MCF 10A (cell line): Measurements from ENCODE around the gene RIT1. TPM values are rescaled to one million over a fixed set of nuclear protein-coding genes. Genes with fewer than 3 reads are reported as not detected.

Experiments used
- BruUV-seq: library from RNA; stranded (reverse); fragments of 400-500 nt; replicated peaks from 2 replicates; lab custom pipeline; 2021; lab: Mats Ljungman, UMichigan
- CTCF ChIA-PET: fragments of 300-600 bp; sonication (Branson Sonifier 250); formaldehyde crosslinking; extraction: SDS; loops from one replicate; lab custom pipeline; 2021; ENCODE audit warnings: antibody characterized with exemption, inconsistent platforms; lab: Yijun Ruan, JAX
- POLR2A ChIA-PET: fragments of 300-600, 350-650 bp; sonication (Branson Sonifier 250); formaldehyde crosslinking; extraction: SDS; loops from one replicate; lab custom pipeline; 2020; ENCODE audit warnings: antibody characterized with exemption, inconsistent platforms; lab: Yijun Ruan, JAX
- DNase-seq: peaks from one replicate; pipeline ENCODE4 v3.0.0-alpha.2; 2018; ENCODE audit not compliant: unreplicated experiment
- H3K27ac Mint-ChIP-seq: one replicate; pipeline ENCODE4 v1.8.0; 2022; ENCODE audit warnings: mild to moderate bottlenecking, low read depth, mixed read lengths; ENCODE audit not compliant: unreplicated experiment
- H3K27me3 Mint-ChIP-seq: one replicate; pipeline ENCODE4 v1.8.0; 2022; ENCODE audit warnings: mixed read lengths; ENCODE audit not compliant: insufficient read depth, unreplicated experiment
- H3K36me3 Mint-ChIP-seq: one replicate; pipeline ENCODE4 v1.8.0; 2022; ENCODE audit warnings: mild to moderate bottlenecking, moderate library complexity, mixed read lengths; ENCODE audit not compliant: insufficient read depth, unreplicated experiment
- H3K4me1 Mint-ChIP-seq: one replicate; pipeline ENCODE4 v1.8.0; 2022; ENCODE audit warnings: mixed read lengths; ENCODE audit not compliant: insufficient read depth, unreplicated experiment
- H3K4me3 Mint-ChIP-seq: one replicate; pipeline ENCODE4 v1.8.0; 2022; ENCODE audit warnings: mild to moderate bottlenecking, moderate library complexity, mixed read lengths; ENCODE audit not compliant: unreplicated experiment
- H3K9me3 Mint-ChIP-seq: one replicate; pipeline ENCODE4 v1.8.0; 2022; ENCODE audit warnings: mixed read lengths; ENCODE audit not compliant: unreplicated experiment
- CTCF ChIP-seq: fragments of 200-600 bp; IDR thresholded peaks from one replicate; pipeline ENCODE4 v1.8.0; 2022; ENCODE audit warnings: antibody characterized with exemption, mild to moderate bottlenecking; ENCODE audit not compliant: unreplicated experiment
- intact Hi-C: fragments of 100-400 bp; cut with micrococcal nuclease; formaldehyde crosslinking; loops from 2 replicates; pipeline ENCODE4 v1.14.1; 2022
- total RNA-seq: library from RNA; stranded (reverse); gene quantifications from 2 replicates; pipeline ENCODE4 v1.2.3, GENCODE V29; 2022

RIT1 gene
- total RNA-seq, 1 experiment from 2014 or later, result 36.2 TPM

- no TSS peak for BruUV-seq
- H3K4me3 Mint-ChIP-seq, result no peak overlapping the region
- intact Hi-C loops, result no loop called here
- ChIA-PET CTCF (interaction anchor here (0.6 to 1.5 kb wide), 4 partner anchors 10 to 917 kb away, joined by 3 to 6 read pairs (median 4); no protein-coding TSS in a partner anchor), POLR2A (interaction anchor here (0.8 to 1.3 kb wide), 4 partner anchors 9 to 73 kb away, joined by 3 to 8 read pairs (median 6); partner anchors contain the start of gene SYT11)
- no peaks in the 10 kb centered on the region for H3K36me3 Mint-ChIP-seq
- no peak overlapping the region for H3K27ac Mint-ChIP-seq
- no peaks in the 10 kb centered on the region for H3K9me3 Mint-ChIP-seq
- peaks cover 19% of the 10 kb centered on the region for H3K27me3 Mint-ChIP-seq
- no peaks in the 10 kb centered on the region for H3K4me1 Mint-ChIP-seq
- DNase-seq, result no peak
- TF ChIP-seq CTCF, result no peak
These were observed 28.9 kb downstream of the RIT1 start for GRCh38 chr1:155882235-155882634.

DNA sequence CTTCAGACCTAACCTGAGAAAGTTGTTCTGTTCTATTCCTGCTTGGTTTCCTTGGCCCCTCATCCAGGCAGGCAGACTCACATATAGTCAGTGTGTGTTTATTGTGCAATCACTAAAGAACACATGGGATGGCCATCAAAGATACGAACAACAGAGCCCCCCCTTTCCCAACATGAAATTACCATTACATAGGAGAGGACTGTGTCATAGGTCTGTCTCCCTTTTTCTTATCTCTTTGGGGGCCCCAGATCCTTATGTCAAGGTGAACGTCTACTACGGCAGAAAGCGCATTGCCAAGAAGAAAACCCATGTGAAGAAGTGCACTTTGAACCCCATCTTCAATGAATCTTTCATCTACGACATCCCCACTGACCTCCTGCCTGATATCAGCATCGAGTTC lies 30.2 kb downstream of the RIT1 start:
- H3K36me3 Mint-ChIP-seq, result no peaks in the 10 kb centered on the region
- BruUV-seq, result no TSS peak
- intact Hi-C loops, result no loop called here
- H3K4me3 Mint-ChIP-seq, result no peak overlapping the region
- no peak for TF ChIP-seq CTCF
- H3K9me3 Mint-ChIP-seq, result no peaks in the 10 kb centered on the region
- no peak for DNase-seq
- no peak overlapping the region for H3K27ac Mint-ChIP-seq
- CTCF ChIA-PET, result no interaction called here
- H3K4me1 Mint-ChIP-seq, result no peaks in the 10 kb centered on the region
- POLR2A ChIA-PET, result interaction anchor here (0.6 kb wide), 1 partner anchor 22 kb away, joined by 3 read pairs; no protein-coding TSS in a partner anchor
- H3K27me3 Mint-ChIP-seq, result peaks cover 19% of the 10 kb centered on the region

DNA sequence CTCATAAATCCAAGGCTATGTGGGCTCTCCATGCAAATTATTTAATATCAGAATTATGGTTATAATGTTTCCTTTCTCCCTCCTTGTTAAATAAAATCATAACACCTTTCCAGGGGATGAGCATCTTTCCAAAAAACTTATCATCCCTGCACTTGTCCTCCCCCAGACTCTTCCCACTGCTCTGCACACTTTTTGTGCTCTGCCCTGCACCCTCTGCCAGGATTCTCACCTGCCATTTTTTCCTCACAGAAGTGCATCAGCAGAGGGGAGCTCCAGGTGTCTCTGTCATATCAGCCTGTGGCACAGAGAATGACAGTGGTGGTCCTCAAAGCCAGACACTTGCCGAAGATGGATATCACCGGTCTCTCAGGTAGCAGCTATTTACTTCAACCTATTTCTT lies 30.9 kb downstream of the RIT1 start:
- TF ChIP-seq CTCF, result no peak
- Mint-ChIP-seq H3K4me3 (no peak overlapping the region), H3K36me3 (no peaks in the 10 kb centered on the region), H3K9me3 (no peaks in the 10 kb centered on the region), H3K4me1 (no peaks in the 10 kb centered on the region), H3K27me3 (peaks cover 19% of the 10 kb centered on the region), H3K27ac (no peak overlapping the region)
- BruUV-seq, result no TSS peak
- intact Hi-C loops, result no loop called here
- ChIA-PET CTCF (interaction anchor here (0.9 kb wide), 1 partner anchor 8 kb away, joined by 3 read pairs; no protein-coding TSS in a partner anchor), POLR2A (interaction anchor here (0.6 kb wide), 1 partner anchor 21 kb away, joined by 3 read pairs; no protein-coding TSS in a partner anchor)
- no peak for DNase-seq

GRCh38 chr1:155877945-155878344 lies 33.2 kb downstream of the RIT1 start:
- Mint-ChIP-seq H3K27ac (no peak overlapping the region), H3K9me3 (no peaks in the 10 kb centered on the region), H3K4me3 (no peak overlapping the region), H3K36me3 (no peaks in the 10 kb centered on the region), H3K4me1 (no peaks in the 10 kb centered on the region), H3K27me3 (peaks cover 19% of the 10 kb centered on the region)
- no peak for DNase-seq
- ChIA-PET POLR2A (interaction anchor here (0.8 to 1.7 kb wide), 2 partner anchors 16 to 20 kb away, joined by 3 to 4 read pairs; no protein-coding TSS in a partner anchor), CTCF (interaction anchor here (0.9 to 1.1 kb wide), 2 partner anchors 11 to 111 kb away, joined by 6 to 7 read pairs; no protein-coding TSS in a partner anchor)
- intact Hi-C loops, result no loop called here
- TF ChIP-seq CTCF, result no peak
- no TSS peak for BruUV-seq
